Spinal cord (tissue), 10 donors: ENCODE results near the gene GSG1. TPM values are rescaled to one million over a fixed set of nuclear protein-coding genes. Genes with fewer than 3 reads are reported as not detected.
"Not testable (repeated sequence)": the region's sequence is repeated elsewhere in the genome, so short reads cannot be mapped to it uniquely, and the experiment has no call there.

Experiments
- DNase-seq, 6 donors: peaks; one replicate each; pipeline versions ENCODE4 v3.0.0 to v3.0.0-alpha.2; 2013 to 2015; ENCODE audit warnings: low spot score in 6 of 6, low read depth in 4 of 6
- H3K27ac ChIP-seq: one replicate; pipeline ENCODE4 v1.5.1; 2013; ENCODE audit warnings: low read depth, low read length, control low read depth
- H3K27me3 ChIP-seq: one replicate; pipeline ENCODE4 v1.6.1; 2013; ENCODE audit warnings: low read length; ENCODE audit not compliant: control insufficient read depth, insufficient read depth
- H3K36me3 ChIP-seq: one replicate; pipeline ENCODE4 v1.6.1; 2013; ENCODE audit warnings: low read length; ENCODE audit not compliant: control insufficient read depth, insufficient read depth
- H3K4me1 ChIP-seq: one replicate; pipeline ENCODE4 v1.6.1; 2013; ENCODE audit warnings: low read length; ENCODE audit not compliant: control insufficient read depth, insufficient read depth
- H3K4me3 ChIP-seq: one replicate; pipeline ENCODE4 v1.5.1; 2013; ENCODE audit warnings: low read depth, low read length, control low read depth
- H3K9me3 ChIP-seq: one replicate; pipeline ENCODE4 v1.6.1; 2013; ENCODE audit warnings: low read length; ENCODE audit not compliant: control insufficient read depth, insufficient read depth
- WGBS: methylation state at CpG from one replicate; pipeline ENCODE4 v1.1.5; 2013; ENCODE audit warnings: missing lambda C conversion rate; ENCODE audit not compliant: insufficient coverage; 5-methylcytosine and 5-hydroxymethylcytosine counted together
- polyA plus RNA-seq, 2 donors: library from polyadenylated mRNA; unstranded; fragments of 120-200 nt; gene quantifications; one replicate each; pipeline ENCODE4 v1.2.1, GENCODE V29; 2013; ENCODE audit not compliant: insufficient read length in 2 of 2
- total RNA-seq, 2 donors: library from RNA; depleted of rRNA in 1 of 2; stranded (reverse); fragments of 120-200 nt in 1 of 2; fragments of >200 nt in 1 of 2; gene quantifications; one replicate each; pipeline versions ENCODE4 v1.2.3 to v1.2.4, GENCODE V29; 2013 to 2014
- donor health status: healthy.

GSG1 gene
- total and polyA plus RNA-seq, 4 donors = 0.59 to 0.78 (median 0.77) TPM; not detected in 1

- DNase-seq = no peak
- H3K36me3 ChIP-seq = no peaks in the 10 kb centered on the region
- H3K4me1 ChIP-seq = no peaks in the 10 kb centered on the region
- no peak overlapping the region for H3K27ac ChIP-seq
- WGBS = 84% methylated on average over 3 of the region's 4 CpGs
- H3K9me3 ChIP-seq = no peaks in the 10 kb centered on the region
- no peak overlapping the region for H3K4me3 ChIP-seq
- H3K27me3 ChIP-seq = no peaks in the 10 kb centered on the region
These were observed 64.8 kb downstream of the GSG1 start for GRCh38 chr12:13038491-13039161.

- Histone ChIP-seq H3K4me1 (no peaks in the 10 kb centered on the region), H3K4me3 (no peak overlapping the region), H3K27me3 (no peaks in the 10 kb centered on the region), H3K27ac (no peak overlapping the region), H3K9me3 (no peaks in the 10 kb centered on the region), H3K36me3 (no peaks in the 10 kb centered on the region)
- DNase-seq = no peak
- WGBS = 94% methylated on average over 2 of the region's 3 CpGs
These were observed 66.6 kb downstream of the GSG1 start for GRCh38 chr12:13036881-13037280.

- not testable (repeated sequence) for H3K27me3 ChIP-seq, H3K4me1 ChIP-seq, H3K4me3 ChIP-seq, H3K27ac ChIP-seq, H3K9me3 ChIP-seq, DNase-seq, H3K36me3 ChIP-seq
- 75% methylated on average over 2 of the region's 5 CpGs for WGBS
These were observed 68.1 kb downstream of the GSG1 start for GRCh38 chr12:13035335-13035734.

Other genes with a start within 250 kb of the GSG1 start
- 1 to 10 TPM; 4.1 to 4.3 TPM for gene GPRC5A, start 212.1 kb downstream of the GSG1 start, total RNA-seq
- gene GPRC5A, start 212.1 kb downstream of the GSG1 start, polyA plus RNA-seq = 1 to 10 TPM in 1 of 2 donors, under 1 TPM in 1; 0.89 to 5.2 TPM
- not detected for gene GPRC5D, start 151.5 kb downstream of the GSG1 start, total RNA-seq
- under 1 TPM; 0.53 to 0.65 TPM for gene GPRC5D, start 151.5 kb downstream of the GSG1 start, polyA plus RNA-seq
- 10 to 100 TPM; 16.8 to 17.1 TPM for gene HEBP1, start 103.4 kb downstream of the GSG1 start, total RNA-seq
- gene HEBP1, start 103.4 kb downstream of the GSG1 start, polyA plus RNA-seq = 10 to 100 TPM; 32.4 to 39.4 TPM
- 10 to 100 TPM; 17.2 to 43.7 TPM for gene FAM234B, start 59.3 kb downstream of the GSG1 start, total RNA-seq
- gene FAM234B, start 59.3 kb downstream of the GSG1 start, polyA plus RNA-seq = 10 to 100 TPM; 36.6 to 36.7 TPM
- 10 to 100 TPM; 59.5 to 77.4 TPM for gene EMP1, start 93.1 kb upstream of the GSG1 start, total RNA-seq
- 10 to 100 TPM; 57.7 to 91.6 TPM for gene EMP1, start 93.1 kb upstream of the GSG1 start, polyA plus RNA-seq